ENCODE results near the gene CFAP410. TPM values are rescaled to one million over a fixed set of nuclear protein-coding genes. Genes with fewer than 3 reads are reported as not detected.

CFAP410 gene
- total and polyA plus RNA-seq, 12 donors: 10.9 to 34.7 (median 13.9) TPM

- Histone ChIP-seq H3K9me3 (no peaks in the 10 kb centered on the region), H3K36me3 (peaks cover 0 to 77% (median 32%) of the 10 kb centered on the region in 9 donors), H3K4me1 (no peaks in the 10 kb centered on the region), H3K27ac (no peak overlapping the region), H3K4me3 (no peak overlapping the region), H3K27me3 (no peaks in the 10 kb centered on the region)
- DNase-seq (no peak), ATAC-seq (peak in 1 of 8 donors; percentile 12)
- 83% methylated on average over 26 of the region's 26 CpGs for WGBS, 2 donors
- intact Hi-C loops (cut with DNase I): loop anchor here in 1 of 10 donors (10.0 kb wide), 1 partner anchor 294 kb away; no protein-coding TSS in a partner anchor
- no peak for TF ChIP-seq CTCF (IDR thresholded peaks at IDR 0.05)
These were observed 9.9 kb downstream of the CFAP410 start for GRCh38 chr21:44329086-44329889.

GRCh38 chr21:44328242-44328895 lies 10.8 kb downstream of the CFAP410 start:
- WGBS, 2 donors: 86 to 88% methylated on average over 25 of the region's 25 CpGs
- intact Hi-C loops (cut with DNase I): loop anchor here in 1 of 10 donors (10.0 kb wide), 1 partner anchor 294 kb away; no protein-coding TSS in a partner anchor
- peaks cover 0 to 86% (median 32%) of the 10 kb centered on the region in 9 donors for H3K36me3 ChIP-seq
- H3K4me3 ChIP-seq: no peak overlapping the region
- no peak for TF ChIP-seq CTCF (IDR thresholded peaks at IDR 0.05)
- no peak overlapping the region for H3K27ac ChIP-seq
- ATAC-seq (peak in 1 of 8 donors; percentile 1), DNase-seq (no peak)
- no peaks in the 10 kb centered on the region for H3K27me3 ChIP-seq
- no peaks in the 10 kb centered on the region for H3K4me1 ChIP-seq
- no peaks in the 10 kb centered on the region for H3K9me3 ChIP-seq

GRCh38 chr21:44327603-44327974 lies 11.6 kb downstream of the CFAP410 start:
- intact Hi-C loops (cut with DNase I): loop anchor here in 1 of 10 donors (10.0 kb wide), 1 partner anchor 293 kb away; no protein-coding TSS in a partner anchor
- H3K27me3 ChIP-seq: no peaks in the 10 kb centered on the region
- H3K36me3 ChIP-seq: peaks cover 0 to 87% (median 33%) of the 10 kb centered on the region in 9 donors
- H3K9me3 ChIP-seq: no peaks in the 10 kb centered on the region
- no peak for TF ChIP-seq CTCF (IDR thresholded peaks at IDR 0.05)
- H3K4me1 ChIP-seq: no peaks in the 10 kb centered on the region
- DNase-seq (no peak), ATAC-seq (no peak)
- 89 to 90% methylated on average over 11 of the region's 11 CpGs for WGBS, 2 donors
- no peak overlapping the region for H3K4me3 ChIP-seq
- H3K27ac ChIP-seq: no peak overlapping the region

- H3K4me3 ChIP-seq: no peak overlapping the region
- ATAC-seq: no peak
- no peaks in the 10 kb centered on the region for H3K9me3 ChIP-seq
- no peak for TF ChIP-seq CTCF (IDR thresholded peaks at IDR 0.05)
- intact Hi-C loops (cut with DNase I): loop anchor here in 1 of 10 donors (10.0 kb wide), 1 partner anchor 292 kb away; no protein-coding TSS in a partner anchor
- no peak for DNase-seq
- H3K36me3 ChIP-seq: peaks cover 0 to 87% (median 36%) of the 10 kb centered on the region in 9 donors
- no peaks in the 10 kb centered on the region for H3K4me1 ChIP-seq
- no peak overlapping the region for H3K27ac ChIP-seq
- no peaks in the 10 kb centered on the region for H3K27me3 ChIP-seq
- WGBS, 2 donors: 88 to 92% methylated on average over 25 to 26 of the region's 26 CpGs
These were observed 12.2 kb downstream of the CFAP410 start for GRCh38 chr21:44326716-44327602.

Data from heart right ventricle (tissue), 16 donors.